Liver (tissue), 3 donors: ENCODE results near the gene TERB2.
"Not testable (repeated sequence)": the region's sequence is repeated elsewhere in the genome, so short reads cannot be mapped to it uniquely, and the experiment has no call there.

Experiments used
- CTCF ChIP-seq: fragments of 150-350 bp; IDR thresholded peaks from 2 replicates; pipeline ENCODE4 v1.5.1; 2017; ENCODE audit warnings: improper control_type of control experiment, low read depth, low read length; ENCODE audit not compliant: missing input control
- FOXA2 ChIP-seq: IDR thresholded peaks from 2 replicates; pipeline ENCODE4 v1.6.1; 2016; ENCODE audit warnings: antibody characterized with exemption
- GABPA ChIP-seq, 2 donors: IDR thresholded peaks in 1 of 2; conservative IDR thresholded peaks in 1 of 2; 2 replicates each; pipeline ENCODE4 v1.6.1; 2016; ENCODE audit warnings: antibody characterized with exemption in 2 of 2, mild to moderate bottlenecking in 1 of 2, moderate library complexity in 1 of 2
- JUND ChIP-seq, 2 donors: IDR thresholded peaks; 2 replicates each; pipeline ENCODE4 v1.6.1; 2016; ENCODE audit warnings: antibody characterized with exemption in 2 of 2
- MAX ChIP-seq: IDR thresholded peaks from 2 replicates; pipeline ENCODE4 v1.6.1; 2016; ENCODE audit warnings: antibody characterized with exemption
- RAD21 ChIP-seq, 2 donors: IDR thresholded peaks; 2 replicates each; pipeline ENCODE4 v1.6.1; 2016; ENCODE audit warnings: antibody characterized with exemption in 2 of 2, mild to moderate bottlenecking in 2 of 2
- REST ChIP-seq: IDR thresholded peaks from 2 replicates; pipeline ENCODE4 v1.6.1; 2016; ENCODE audit warnings: antibody characterized with exemption, mild to moderate bottlenecking
- RXRA ChIP-seq, 2 donors: IDR thresholded peaks; 2 replicates each; pipeline ENCODE4 v1.6.1; 2017 to 2018; ENCODE audit warnings: antibody characterized with exemption in 2 of 2, mild to moderate bottlenecking in 1 of 2
- SP1 ChIP-seq: IDR thresholded peaks from 2 replicates; pipeline ENCODE4 v1.6.1; 2018; ENCODE audit warnings: antibody characterized with exemption, mild to moderate bottlenecking
- TAF1 ChIP-seq: conservative IDR thresholded peaks from 2 replicates; pipeline ENCODE4 v1.6.1; 2016; ENCODE audit warnings: antibody characterized with exemption, mild to moderate bottlenecking
- YY1 ChIP-seq: IDR thresholded peaks from 2 replicates; pipeline ENCODE4 v1.6.1; 2016; ENCODE audit warnings: antibody characterized with exemption, mild to moderate bottlenecking
- TF ChIP-seq, protein P1 (sequence below): IDR thresholded peaks from 2 replicates; pipeline ENCODE4 v1.6.1; 2016; ENCODE audit warnings: antibody characterized with exemption
- TF ChIP-seq, protein P2 (sequence below): IDR thresholded peaks from 2 replicates; pipeline ENCODE4 v1.6.1; 2016; ENCODE audit warnings: antibody characterized with exemption
- donor health status: healthy.
- donor health status: healthy.

DNA sequence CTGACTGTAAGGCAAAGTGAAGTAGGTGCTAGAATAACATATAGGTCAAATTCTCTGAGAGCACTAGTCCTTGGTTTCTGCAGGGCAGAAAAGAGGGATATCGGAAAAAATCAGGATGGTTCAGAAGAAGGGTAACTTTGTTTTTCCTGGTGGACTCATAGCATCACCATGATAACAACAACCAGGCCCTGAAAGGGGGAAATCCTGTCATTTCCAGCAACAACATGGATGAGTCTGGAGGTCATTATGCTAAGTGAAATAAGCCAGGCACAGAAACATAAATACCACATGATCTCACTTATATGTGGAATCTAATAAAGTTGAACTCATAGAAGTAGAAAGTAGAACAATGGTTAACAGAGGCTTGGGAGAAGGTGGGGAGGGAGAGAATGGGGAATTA is 27.7 kb downstream of the TERB2 start:
- TF ChIP-seq CTCF; TAF1; GABPA (IDR thresholded peaks at IDR 0.05 in 1 of 2, conservative IDR thresholded peaks at IDR 0.05 in 1 of 2); REST; MAX; JUND (IDR thresholded peaks at IDR 0.05); FOXA2; RAD21 (IDR thresholded peaks at IDR 0.05); YY1; RXRA (IDR thresholded peaks at IDR 0.05); SP1: not testable (repeated sequence)
- TF ChIP-seq, protein P1, sequence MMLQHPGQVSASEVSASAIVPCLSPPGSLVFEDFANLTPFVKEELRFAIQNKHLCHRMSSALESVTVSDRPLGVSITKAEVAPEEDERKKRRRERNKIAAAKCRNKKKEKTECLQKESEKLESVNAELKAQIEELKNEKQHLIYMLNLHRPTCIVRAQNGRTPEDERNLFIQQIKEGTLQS: not testable (repeated sequence)
- TF ChIP-seq, protein P2, sequence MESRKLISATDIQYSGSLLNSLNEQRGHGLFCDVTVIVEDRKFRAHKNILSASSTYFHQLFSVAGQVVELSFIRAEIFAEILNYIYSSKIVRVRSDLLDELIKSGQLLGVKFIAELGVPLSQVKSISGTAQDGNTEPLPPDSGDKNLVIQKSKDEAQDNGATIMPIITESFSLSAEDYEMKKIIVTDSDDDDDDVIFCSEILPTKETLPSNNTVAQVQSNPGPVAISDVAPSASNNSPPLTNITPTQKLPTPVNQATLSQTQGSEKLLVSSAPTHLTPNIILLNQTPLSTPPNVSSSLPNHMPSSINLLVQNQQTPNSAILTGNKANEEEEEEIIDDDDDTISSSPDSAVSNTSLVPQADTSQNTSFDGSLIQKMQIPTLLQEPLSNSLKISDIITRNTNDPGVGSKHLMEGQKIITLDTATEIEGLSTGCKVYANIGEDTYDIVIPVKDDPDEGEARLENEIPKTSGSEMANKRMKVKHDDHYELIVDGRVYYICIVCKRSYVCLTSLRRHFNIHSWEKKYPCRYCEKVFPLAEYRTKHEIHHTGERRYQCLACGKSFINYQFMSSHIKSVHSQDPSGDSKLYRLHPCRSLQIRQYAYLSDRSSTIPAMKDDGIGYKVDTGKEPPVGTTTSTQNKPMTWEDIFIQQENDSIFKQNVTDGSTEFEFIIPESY: not testable (repeated sequence)
